ENCODE results near the gene SH3GL1. TPM values are rescaled to one million over a fixed set of nuclear protein-coding genes. Genes with fewer than 3 reads are reported as not detected.

Gene SH3GL1
- total and polyA plus RNA-seq, 9 of the 15 experiments (the other 6 are each of a cell fraction or from before 2014, with no cell fraction given): 1.7 to 75.3 (median 25.7) TPM

- CTCF ChIA-PET (ENCODE audit: low intra/inter-chr PET ratio): no interaction called here
- H3K9me1 ChIP-seq (ENCODE audit: control insufficient read depth, insufficient read depth, low read length): no peaks in the 10 kb centered on the region
- H3K79me2 ChIP-seq (ENCODE audit: control insufficient read depth, insufficient read depth, low read length): peaks cover 74% of the 10 kb centered on the region
- POLR2A ChIA-PET: interaction anchor here (0.7 kb wide), 1 partner anchor 21 kb away, joined by 3 read pairs; no protein-coding TSS in a partner anchor
- H3K9me3 ChIP-seq (replicated peaks; ENCODE audit: control insufficient read depth, insufficient read depth, low read depth, low read length): no peaks in the 10 kb centered on the region
- peak overlapping the region; percentile 67 for H3K27ac ChIP-seq (ENCODE audit: extremely low read depth, low read depth, low read length)
- intact Hi-C loops (cut with micrococcal nuclease) (no loop called here), in situ Hi-C loops (cut with MboI) (no loop called here)
- FAIRE-seq (peak; percentile 46), DNase-seq (ENCODE audit: extremely low read depth in 1 of 4, low spot score in 3 of 4) (peak in 2 of 4 experiments; percentile 41 to 63), ATAC-seq (peak; percentile 61)
- H3K4me3 ChIP-seq: no peak overlapping the region
- 42% methylated on average over 22 of the region's 25 CpGs for WGBS (ENCODE audit: insufficient coverage, low coverage, missing lambda C conversion rate)
- no peak overlapping the region for H2AFZ ChIP-seq (ENCODE audit: low read depth, low read length)
- BruUV-seq (replicated peaks): no TSS peak
- peak overlapping the region; percentile 49 for H3K4me2 ChIP-seq (ENCODE audit: insufficient read depth, low read length)
- H3K4me1 ChIP-seq (replicated peaks in 1 of 2; ENCODE audit: control insufficient read depth in 2 of 2, insufficient read depth in 2 of 2, low read length in 2 of 2): peaks cover 48 to 86% of the 10 kb centered on the region in 2 experiments
- H3K36me3 ChIP-seq (ENCODE audit: control insufficient read depth, insufficient read depth, low read length): peaks cover 76% of the 10 kb centered on the region; the same call in 2 of the 3 replicates
- H3K9ac ChIP-seq (ENCODE audit: insufficient read depth in 1 of 2, low read depth in 2 of 2, low read length in 2 of 2): peak overlapping the region; percentile 47 to 89
- H4K20me1 ChIP-seq (replicated peaks; ENCODE audit: control insufficient read depth, insufficient read depth, low read length): no peaks in the 10 kb centered on the region; the same call in 1 of the 2 replicates
- H3K27me3 ChIP-seq (ENCODE audit: control insufficient read depth in 2 of 2, insufficient read depth in 2 of 2, low read length in 2 of 2): no peaks in the 10 kb centered on the region
- no peak for TF ChIP-seq ZSCAN32 (CRISPR knock-in tag; IDR thresholded peaks at IDR 0.05)
- TF ChIP-seq RBM22 (IDR thresholded peaks at IDR 0.05; ENCODE audit: low read depth, low read length, poor library complexity, severe bottlenecking): peak; percentile 18
- peak; percentile 11; the same call in 1 of the 2 replicates for TF ChIP-seq POLR2G (IDR thresholded peaks at IDR 0.05; ENCODE audit: low read depth, low read length)
- TF ChIP-seq E2F8 (IDR thresholded peaks at IDR 0.05; ENCODE audit: low read depth, partially characterized antibody): no peak
- no peak for TF ChIP-seq FOXK1 (CRISPR knock-in tag; IDR thresholded peaks at IDR 0.05; ENCODE audit: borderline replicate concordance)
- no peak for TF ChIP-seq HIVEP1 (CRISPR knock-in tag; IDR thresholded peaks at IDR 0.05)
- TF ChIP-seq CTCF (IDR thresholded peaks at IDR 0.05 in 2 of 3, conservative IDR thresholded peaks at IDR 0.05 in 1 of 3; ENCODE audit: insufficient read depth in 2 of 3, low read depth in 1 of 3, low read length in 3 of 3): peak in 1 of 3 experiments; percentile 12; a peak in 1 of 6 replicates
- TF ChIP-seq PCBP1 (IDR thresholded peaks at IDR 0.05; ENCODE audit: low read depth, low read length, poor library complexity, severe bottlenecking): no peak
- no peak for TF ChIP-seq WHSC1 (IDR thresholded peaks at IDR 0.05; ENCODE audit: low read length)
- TF ChIP-seq ZNF384 (IDR thresholded peaks at IDR 0.05; ENCODE audit: low read depth, low read length): 0 out of 2 replicates have a peak, but pooled peaks have one; percentile 16
- no peak for TF ChIP-seq FUS (optimal IDR thresholded peaks at IDR 0.05; ENCODE audit: low read depth, low read length)
- TF ChIP-seq ZNF316 (IDR thresholded peaks at IDR 0.05): no peak
- TF ChIP-seq VEZF1 (CRISPR knock-in tag; IDR thresholded peaks at IDR 0.05): peak; percentile 68
Observed at GRCh38 chr19:4369109-4369887, 31.0 kb downstream of the SH3GL1 start.

All from K562 (cell line).